ENCODE data around the gene KIAA0232.
"Not testable (repeated sequence)": the region's sequence is repeated elsewhere in the genome, so short reads cannot be mapped to it uniquely, and the experiment has no call there.

The KIAA0232 gene

GRCh38 chr4:6887591-6888371 lies 105.3 kb downstream of the KIAA0232 start:
- peak; percentile 28 for DNase-seq

- DNase-seq: no peak
Observed at GRCh38 chr4:6888506-6889071, 106.1 kb downstream of the KIAA0232 start.

GRCh38 chr4:6889101-6889735 lies 106.7 kb downstream of the KIAA0232 start:
- DNase-seq: no peak

- DNase-seq: no peak
Observed at GRCh38 chr4:6889736-6890324, 107.3 kb downstream of the KIAA0232 start.

- DNase-seq: no peak
Observed at GRCh38 chr4:6890358-6890757, 107.8 kb downstream of the KIAA0232 start.

- DNase-seq: not testable (repeated sequence)
Observed at GRCh38 chr4:6890971-6891370, 108.4 kb downstream of the KIAA0232 start.

GRCh38 chr4:6891436-6892170 lies 109.1 kb downstream of the KIAA0232 start:
- no peak for DNase-seq

GRCh38 chr4:6892190-6892908 lies 109.8 kb downstream of the KIAA0232 start:
- DNase-seq: peak; percentile 67

GRCh38 chr4:6892909-6893202 lies 110.3 kb downstream of the KIAA0232 start:
- DNase-seq: no peak

- no peak for DNase-seq
Observed at GRCh38 chr4:6893449-6894085, 111.0 kb downstream of the KIAA0232 start.

- no peak for DNase-seq
Observed at GRCh38 chr4:6894086-6894478, 111.6 kb downstream of the KIAA0232 start.

GRCh38 chr4:6894528-6895498 lies 112.3 kb downstream of the KIAA0232 start:
- DNase-seq: no peak

- no peak for DNase-seq
Observed at GRCh38 chr4:6896035-6896434, 113.5 kb downstream of the KIAA0232 start.

GRCh38 chr4:6898763-6899162 lies 116.2 kb downstream of the KIAA0232 start:
- DNase-seq: no peak

GRCh38 chr4:6900181-6900812 lies 117.8 kb downstream of the KIAA0232 start:
- no peak for DNase-seq

- no peak for DNase-seq
Observed at GRCh38 chr4:6900956-6901355, 118.4 kb downstream of the KIAA0232 start.

GRCh38 chr4:6901669-6902317 lies 119.3 kb downstream of the KIAA0232 start:
- DNase-seq: no peak

- DNase-seq: no peak
Observed at GRCh38 chr4:6902318-6903042, 120.0 kb downstream of the KIAA0232 start.
